HEK293T (cell line): Measurements from ENCODE around the gene CHRNG.

Source experiments
- CTCF ChIA-PET: fragments of 350-600 bp; formaldehyde crosslinking; extraction: SDS; loops from one replicate; lab custom pipeline; 2021; ENCODE audit warnings: antibody characterized with exemption, inconsistent platforms; lab: Yijun Ruan, JAX
- POLR2A ChIA-PET: fragments of 350-600 bp; formaldehyde crosslinking; extraction: SDS; loops from one replicate; lab custom pipeline; 2020; ENCODE audit warnings: antibody characterized with exemption, inconsistent platforms; lab: Yijun Ruan, JAX
- DNase-seq: peaks from one replicate; pipeline ENCODE4 v3.0.0; 2012; ENCODE audit warnings: mixed read lengths; ENCODE audit errors: extremely low spot score
- ARNT ChIP-seq: fragments of 450-650 bp; IDR thresholded peaks from 2 replicates; pipeline ENCODE4 v1.6.1; 2017; ENCODE audit warnings: mild to moderate bottlenecking
- BHLHE40 ChIP-seq: fragments of 450-650 bp; IDR thresholded peaks from 2 replicates; pipeline ENCODE4 v1.6.1; 2016; ENCODE audit warnings: mild to moderate bottlenecking, moderate library complexity, borderline replicate concordance
- CTBP1 ChIP-seq: fragments of 450-650 bp; IDR thresholded peaks from 2 replicates; pipeline ENCODE4 v1.6.1; 2016; ENCODE audit warnings: borderline replicate concordance
- ELF4 ChIP-seq: fragments of 450-650 bp; IDR thresholded peaks from 2 replicates; pipeline ENCODE4 v1.6.1; 2017; ENCODE audit warnings: antibody characterized with exemption
- FOXA1 ChIP-seq: fragments of 450-650 bp; IDR thresholded peaks from 2 replicates; pipeline ENCODE4 v1.6.1; 2016; ENCODE audit warnings: mild to moderate bottlenecking
- FOXK2 ChIP-seq: fragments of 450-650 bp; IDR thresholded peaks from 2 replicates; pipeline ENCODE4 v1.6.1; 2016; ENCODE audit warnings: mild to moderate bottlenecking
- FOXM1 ChIP-seq: fragments of 450-650 bp; IDR thresholded peaks from 2 replicates; pipeline ENCODE4 v1.6.1; 2017; ENCODE audit warnings: mild to moderate bottlenecking, borderline replicate concordance
- HDGF ChIP-seq: fragments of 450-650 bp; IDR thresholded peaks from 2 replicates; pipeline ENCODE4 v1.6.1; 2017; ENCODE audit warnings: antibody characterized with exemption, borderline replicate concordance
- L3MBTL2 ChIP-seq: fragments of 450-650 bp; conservative IDR thresholded peaks from 2 replicates; pipeline ENCODE4 v1.6.1; 2016; ENCODE audit warnings: mild to moderate bottlenecking
- LEF1 ChIP-seq: fragments of 450-650 bp; IDR thresholded peaks from 2 replicates; pipeline ENCODE4 v1.6.1; 2017; ENCODE audit warnings: mild to moderate bottlenecking, borderline replicate concordance
- NFRKB ChIP-seq: fragments of 450-650 bp; IDR thresholded peaks from 2 replicates; pipeline ENCODE4 v1.6.1; 2016; ENCODE audit warnings: mild to moderate bottlenecking, moderate library complexity
- SP1 ChIP-seq: fragments of 450-650 bp; IDR thresholded peaks from 2 replicates; pipeline ENCODE4 v1.6.1; 2017
- SUZ12 ChIP-seq: fragments of 450-650 bp; IDR thresholded peaks from 2 replicates; pipeline ENCODE4 v1.6.1; 2016; ENCODE audit warnings: mild to moderate bottlenecking
- TARDBP ChIP-seq: fragments of 450-650 bp; IDR thresholded peaks from 2 replicates; pipeline ENCODE4 v1.6.1; 2016
- ZNF384 ChIP-seq: fragments of 450-650 bp; IDR thresholded peaks from 2 replicates; pipeline ENCODE4 v1.6.1; 2016
- TF ChIP-seq, protein P1 (sequence below): fragments of 450-650 bp; IDR thresholded peaks from 2 replicates; pipeline ENCODE4 v1.6.1; 2016

CHRNG gene

DNA sequence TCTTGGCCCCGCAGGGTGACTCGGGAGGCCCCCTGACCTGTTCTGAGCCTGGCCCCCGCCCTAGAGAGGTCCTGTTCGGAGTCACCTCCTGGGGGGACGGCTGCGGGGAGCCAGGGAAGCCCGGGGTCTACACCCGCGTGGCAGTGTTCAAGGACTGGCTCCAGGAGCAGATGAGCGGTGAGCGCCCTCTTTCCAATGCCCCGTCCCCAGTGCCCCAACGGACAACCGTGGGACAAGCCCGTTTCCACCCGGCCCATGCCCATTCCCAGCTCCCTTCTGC, 16.1 kb upstream of the CHRNG start:
- TF ChIP-seq BHLHE40 (no peak), FOXK2 (no peak), L3MBTL2 (no peak), NFRKB (no peak)
- DNase-seq = no peak
- ChIA-PET CTCF (interaction anchor here (0.6 to 1.4 kb wide), 6 partner anchors 9 to 673 kb away, joined by 3 to 4 read pairs (median 3); no protein-coding TSS in a partner anchor), POLR2A (interaction anchor here (2.1 kb wide), 1 partner anchor 27 kb away, joined by 8 read pairs; the partner anchor contains the start of genes EIF4E2 and TIGD1)

DNA sequence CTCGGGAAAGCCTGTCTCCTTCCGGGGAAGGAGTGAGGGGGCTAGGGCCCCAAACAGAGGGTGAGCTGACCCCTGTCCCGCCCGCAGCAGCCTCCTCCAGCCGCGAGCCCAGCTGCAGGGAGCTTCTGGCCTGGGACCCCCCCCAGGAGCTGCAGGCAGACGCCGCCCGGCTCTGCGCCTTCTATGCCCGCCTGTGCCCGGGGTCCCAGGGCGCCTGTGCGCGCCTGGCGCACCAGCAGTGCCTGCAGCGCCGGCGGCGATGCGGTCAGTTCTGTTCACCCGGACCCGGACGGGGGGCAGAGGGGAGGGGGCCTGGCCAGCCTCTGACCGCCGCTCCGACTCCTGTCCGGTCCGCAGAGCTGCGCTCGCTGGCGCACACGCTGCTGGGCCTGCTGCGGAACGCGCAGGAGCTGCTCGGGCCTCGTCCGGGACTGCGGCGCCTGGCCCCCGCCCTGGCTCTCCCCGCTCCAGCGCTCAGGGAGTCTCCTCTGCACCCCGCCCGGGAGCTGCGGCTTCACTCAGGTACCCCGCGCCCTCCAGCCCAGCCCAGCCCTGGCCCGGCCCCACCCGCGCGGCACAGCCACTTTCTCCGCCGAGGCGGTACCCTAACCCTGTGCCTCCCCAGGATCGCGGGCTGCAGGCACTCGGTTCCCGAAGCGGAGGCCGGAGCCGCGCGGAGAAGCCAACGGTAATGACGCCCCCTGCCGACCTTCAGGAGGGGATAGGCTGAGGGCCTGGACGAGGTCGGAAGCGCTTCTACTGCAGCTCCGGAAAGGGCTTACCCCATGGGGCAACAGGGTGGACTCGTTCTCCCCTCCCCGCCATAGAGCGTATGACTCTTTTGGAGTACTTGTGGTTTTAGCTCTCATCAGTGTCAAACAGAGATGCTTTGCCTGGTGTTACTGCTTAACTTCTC, 15.6 kb upstream of the CHRNG start:
- CTCF ChIA-PET = interaction anchor here (0.6 to 1.4 kb wide), 10 partner anchors 8 to 674 kb away, joined by 3 to 4 read pairs (median 3); no protein-coding TSS in a partner anchor
- TF ChIP-seq HDGF (no peak), L3MBTL2 (no peak), ZNF384 (no peak), CTBP1 (no peak), FOXA1 (no peak), BHLHE40 (no peak)
- POLR2A ChIA-PET = interaction anchor here (2.1 kb wide), 1 partner anchor 27 kb away, joined by 8 read pairs; the partner anchor contains the start of genes EIF4E2 and TIGD1
- DNase-seq = peak; percentile 75

DNA sequence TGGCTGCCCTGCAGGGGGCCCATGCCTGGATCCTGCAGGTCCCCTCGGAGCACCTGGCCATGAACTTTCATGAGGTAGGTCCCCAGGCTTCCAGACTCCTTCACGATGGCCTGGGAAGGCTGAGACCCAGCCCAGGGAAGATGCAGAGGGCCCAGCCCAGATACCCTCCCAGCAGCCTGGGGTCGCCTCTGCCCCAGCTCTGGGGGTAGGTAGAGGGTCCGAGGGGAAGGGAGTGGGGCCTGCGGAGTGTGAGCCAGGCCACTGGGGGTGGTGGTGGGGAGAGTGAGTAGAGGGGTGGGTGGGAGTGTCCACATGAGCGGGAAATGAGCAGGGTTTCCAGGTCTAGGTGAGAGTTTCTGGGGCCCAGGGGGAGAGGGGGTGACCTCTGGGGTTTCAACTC, 14.7 kb upstream of the CHRNG start:
- CTCF ChIA-PET = interaction anchor here (0.9 to 1.4 kb wide), 4 partner anchors 78 to 624 kb away, joined by 3 to 4 read pairs (median 4); no protein-coding TSS in a partner anchor
- TF ChIP-seq FOXM1 = no peak
- no peak for TF ChIP-seq L3MBTL2
- no peak for TF ChIP-seq TARDBP
- no peak for DNase-seq

DNA sequence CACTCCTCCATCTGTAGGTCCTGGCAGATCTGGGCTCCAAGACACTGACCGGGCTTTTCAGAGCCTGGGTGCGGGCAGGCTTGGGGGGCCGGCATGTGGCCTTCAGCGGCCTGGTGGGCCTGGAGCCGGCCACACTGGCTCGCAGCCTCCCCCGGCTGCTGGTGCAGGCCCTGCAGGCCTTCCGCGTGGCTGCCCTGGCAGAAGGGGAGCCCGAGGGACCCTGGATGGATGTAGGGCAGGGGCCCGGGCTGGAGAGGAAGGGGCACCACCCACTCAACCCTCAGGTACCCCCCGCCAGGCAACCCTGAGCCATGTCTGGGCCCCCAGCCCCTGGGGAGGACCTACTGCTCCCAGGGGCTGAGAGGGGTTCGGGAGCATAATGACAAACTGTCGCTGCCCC, 14.3 kb upstream of the CHRNG start:
- no peak for DNase-seq
- POLR2A ChIA-PET = no interaction called here
- CTCF ChIA-PET = interaction anchor here (0.6 kb wide), 1 partner anchor 608 kb away, joined by 3 read pairs; no protein-coding TSS in a partner anchor
- TF ChIP-seq FOXK2 = no peak
- TF ChIP-seq SUZ12 = no peak
- TF ChIP-seq ARNT = no peak

More for the DNA sequence above, 14.7 kb upstream of the CHRNG start:
- POLR2A ChIA-PET = interaction anchor here (2.1 kb wide), 1 partner anchor 26 kb away, joined by 8 read pairs; the partner anchor contains the start of genes EIF4E2 and TIGD1

DNA sequence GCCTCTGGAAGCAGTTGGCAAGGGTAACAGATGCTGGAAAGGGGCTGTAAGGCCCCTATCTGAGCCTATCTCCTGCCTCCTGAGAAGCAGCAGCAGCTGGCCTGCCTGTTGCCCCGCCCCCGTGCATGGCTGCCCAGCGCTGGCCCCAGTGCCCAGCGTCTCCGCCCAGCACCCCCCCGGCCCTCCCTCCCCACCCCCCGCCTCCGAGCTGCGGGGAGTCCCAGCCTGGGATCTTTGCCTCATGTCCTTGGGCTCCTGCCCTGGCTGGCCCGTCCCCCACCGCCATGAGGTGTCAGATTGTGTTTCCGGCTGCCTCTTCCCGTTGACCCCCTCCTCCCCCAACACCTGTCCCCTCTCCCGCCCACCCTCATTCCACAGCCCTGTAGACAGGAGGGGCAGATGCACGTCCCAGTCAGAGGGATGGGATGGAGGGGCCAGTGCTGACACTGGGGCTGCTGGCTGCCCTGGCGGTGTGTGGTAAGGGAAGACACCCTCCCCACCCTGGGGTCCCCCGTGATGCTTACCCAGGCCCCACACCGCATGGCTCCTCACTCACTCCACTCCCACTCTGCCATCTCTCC, 13.6 kb upstream of the CHRNG start, which contains the start of gene CHRND:
Gene CHRND (plus strand): TSS at position 370 of the 581 bp plus-strand sequence. CDS start 56 bp downstream, at position 426.
- no peak for DNase-seq
- ChIA-PET CTCF (interaction anchor here (0.6 kb wide), 1 partner anchor 609 kb away, joined by 3 read pairs; no protein-coding TSS in a partner anchor), POLR2A (no interaction called here)
- no peak for TF ChIP-seq FOXK2
- no peak for TF ChIP-seq ELF4
- TF ChIP-seq NFRKB = no peak
- TF ChIP-seq ARNT = no peak
- TF ChIP-seq SUZ12 = no peak
- TF ChIP-seq FOXA1 = no peak
- no peak for TF ChIP-seq CTBP1
- TF ChIP-seq TARDBP = no peak
- TF ChIP-seq HDGF = no peak
- no peak for TF ChIP-seq FOXM1
- no peak for TF ChIP-seq ZNF384
- TF ChIP-seq LEF1 = no peak
- TF ChIP-seq SP1 = no peak
- no peak for TF ChIP-seq L3MBTL2
- TF ChIP-seq, protein P1, sequence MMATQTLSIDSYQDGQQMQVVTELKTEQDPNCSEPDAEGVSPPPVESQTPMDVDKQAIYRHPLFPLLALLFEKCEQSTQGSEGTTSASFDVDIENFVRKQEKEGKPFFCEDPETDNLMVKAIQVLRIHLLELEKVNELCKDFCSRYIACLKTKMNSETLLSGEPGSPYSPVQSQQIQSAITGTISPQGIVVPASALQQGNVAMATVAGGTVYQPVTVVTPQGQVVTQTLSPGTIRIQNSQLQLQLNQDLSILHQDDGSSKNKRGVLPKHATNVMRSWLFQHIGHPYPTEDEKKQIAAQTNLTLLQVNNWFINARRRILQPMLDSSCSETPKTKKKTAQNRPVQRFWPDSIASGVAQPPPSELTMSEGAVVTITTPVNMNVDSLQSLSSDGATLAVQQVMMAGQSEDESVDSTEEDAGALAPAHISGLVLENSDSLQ = no peak
- no peak for TF ChIP-seq BHLHE40

DNA sequence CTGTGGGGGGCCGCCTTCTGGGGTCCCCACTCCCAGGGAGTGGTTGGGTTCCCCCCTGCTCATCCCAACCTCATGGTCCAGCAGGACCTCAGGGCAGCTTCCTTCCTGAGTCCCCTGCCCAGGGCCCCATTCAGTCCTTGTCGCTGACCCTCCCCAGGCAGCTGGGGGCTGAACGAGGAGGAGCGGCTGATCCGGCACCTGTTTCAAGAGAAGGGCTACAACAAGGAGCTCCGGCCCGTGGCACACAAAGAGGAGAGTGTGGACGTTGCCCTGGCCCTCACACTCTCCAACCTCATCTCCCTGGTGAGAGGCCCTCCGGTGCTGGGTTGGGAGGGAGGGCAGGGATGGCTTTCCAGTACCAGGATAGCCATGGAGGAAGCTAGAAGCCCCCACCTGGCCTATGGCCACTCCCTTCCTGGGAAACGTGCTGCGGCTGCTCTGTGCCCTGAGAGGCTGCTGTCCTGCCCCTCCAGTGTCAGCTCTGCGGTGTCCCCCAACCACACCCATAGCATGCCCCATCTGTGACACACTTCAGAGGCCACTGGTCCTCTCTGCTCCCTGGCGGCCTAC, 13.0 kb upstream of the CHRNG start:
- ChIA-PET CTCF (no interaction called here), POLR2A (no interaction called here)
- DNase-seq = no peak
- TF ChIP-seq ZNF384 (no peak), FOXM1 (no peak), HDGF (no peak), FOXK2 (no peak), L3MBTL2 (no peak), NFRKB (no peak), LEF1 (no peak), ARNT (no peak), CTBP1 (no peak), FOXA1 (no peak), BHLHE40 (no peak), SUZ12 (no peak), SP1 (no peak), TARDBP (no peak), ELF4 (no peak)
- TF ChIP-seq, protein P1 = no peak
